Adipocyte (in vitro differentiated cells): ENCODE data around the gene XXYLT1.
A peak's percentile ranks its signal among the peaks of the same experiment; 100 is the strongest.
"Not testable (repeated sequence)": the region's sequence is repeated elsewhere in the genome, so short reads cannot be mapped to it uniquely, and the experiment has no call there.

Source experiments
- DNase-seq: peaks from one replicate; pipeline ENCODE4 v3.0.0-alpha.2; 2015; ENCODE audit warnings: low read depth
- H3K27me3 ChIP-seq: replicated peaks from 2 replicates; pipeline ENCODE4 v1.7.0; 2013; ENCODE audit warnings: mild to moderate bottlenecking, low read length, moderate library complexity; ENCODE audit not compliant: control insufficient read depth, insufficient read depth
- H3K36me3 ChIP-seq: 2 replicates; pipeline ENCODE4 v1.7.0; 2013; ENCODE audit warnings: low read length, mild to moderate bottlenecking, moderate library complexity; ENCODE audit not compliant: control insufficient read depth, insufficient read depth, severe bottlenecking
- H3K4me1 ChIP-seq: 2 replicates; pipeline ENCODE4 v1.7.0; 2013; ENCODE audit warnings: mild to moderate bottlenecking, low read length, moderate library complexity; ENCODE audit not compliant: control insufficient read depth, insufficient read depth
- H3K4me3 ChIP-seq: 2 replicates; pipeline ENCODE4 v1.7.0; 2013; ENCODE audit warnings: mild to moderate bottlenecking, low read length, moderate library complexity
- H3K9ac ChIP-seq: 2 replicates; pipeline ENCODE4 v1.7.0; 2013; ENCODE audit warnings: mild to moderate bottlenecking, low read length, moderate library complexity
- H3K9me3 ChIP-seq: 2 replicates; pipeline ENCODE4 v1.7.0; 2013; ENCODE audit warnings: mild to moderate bottlenecking, low read length, moderate library complexity; ENCODE audit not compliant: control insufficient read depth

The XXYLT1 gene

GRCh38 chr3:195097331-195098255 lies 173.4 kb downstream of the XXYLT1 start:
- H3K36me3 ChIP-seq: no peaks in the 10 kb centered on the region
- peaks cover 17% of the 10 kb centered on the region for H3K4me1 ChIP-seq
- H3K9ac ChIP-seq: no peak overlapping the region
- DNase-seq: no peak
- no peaks in the 10 kb centered on the region for H3K9me3 ChIP-seq
- H3K4me3 ChIP-seq: no peak overlapping the region
- H3K27me3 ChIP-seq: no peaks in the 10 kb centered on the region

- Histone ChIP-seq H3K9ac (no peak overlapping the region), H3K27me3 (no peaks in the 10 kb centered on the region), H3K9me3 (no peaks in the 10 kb centered on the region), H3K36me3 (no peaks in the 10 kb centered on the region), H3K4me3 (no peak overlapping the region), H3K4me1 (peaks cover 12% of the 10 kb centered on the region)
- DNase-seq: no peak
Measured at GRCh38 chr3:195096484-195097330, 174.3 kb downstream of the XXYLT1 start.

GRCh38 chr3:195096053-195096452 lies 174.9 kb downstream of the XXYLT1 start:
- Histone ChIP-seq H3K9ac (no peak overlapping the region), H3K4me3 (no peak overlapping the region), H3K4me1 (peaks cover 10% of the 10 kb centered on the region), H3K36me3 (no peaks in the 10 kb centered on the region), H3K9me3 (no peaks in the 10 kb centered on the region), H3K27me3 (no peaks in the 10 kb centered on the region)
- no peak for DNase-seq

- H3K36me3 ChIP-seq: no peaks in the 10 kb centered on the region
- H3K9ac ChIP-seq: no peak overlapping the region
- H3K4me3 ChIP-seq: no peak overlapping the region
- no peaks in the 10 kb centered on the region for H3K9me3 ChIP-seq
- no peak for DNase-seq
- H3K27me3 ChIP-seq: no peaks in the 10 kb centered on the region
- H3K4me1 ChIP-seq: peaks cover 6% of the 10 kb centered on the region
Measured at GRCh38 chr3:195095704-195096036, 175.3 kb downstream of the XXYLT1 start.

- H3K36me3 ChIP-seq: no peaks in the 10 kb centered on the region
- H3K9ac ChIP-seq: no peak overlapping the region
- H3K9me3 ChIP-seq: no peaks in the 10 kb centered on the region
- no peaks in the 10 kb centered on the region for H3K27me3 ChIP-seq
- no peak overlapping the region for H3K4me3 ChIP-seq
- DNase-seq: no peak
- peaks cover 5% of the 10 kb centered on the region for H3K4me1 ChIP-seq
Measured at GRCh38 chr3:195095035-195095703, 175.8 kb downstream of the XXYLT1 start.

- Histone ChIP-seq H3K36me3 (no peaks in the 10 kb centered on the region), H3K27me3 (no peaks in the 10 kb centered on the region), H3K4me3 (no peak overlapping the region), H3K4me1 (peaks cover 5% of the 10 kb centered on the region), H3K9me3 (no peaks in the 10 kb centered on the region), H3K9ac (no peak overlapping the region)
- peak; percentile 34 for DNase-seq
Measured at GRCh38 chr3:195094191-195094921, 176.6 kb downstream of the XXYLT1 start.

GRCh38 chr3:195093731-195094130 lies 177.2 kb downstream of the XXYLT1 start:
- Histone ChIP-seq H3K27me3 (no peaks in the 10 kb centered on the region), H3K9me3 (no peaks in the 10 kb centered on the region), H3K4me3 (no peak overlapping the region), H3K36me3 (no peaks in the 10 kb centered on the region), H3K4me1 (peaks cover 5% of the 10 kb centered on the region), H3K9ac (no peak overlapping the region)
- no peak for DNase-seq

GRCh38 chr3:195087840-195088601 lies 182.9 kb downstream of the XXYLT1 start:
- not testable (repeated sequence) for H3K9ac ChIP-seq, H3K27me3 ChIP-seq, H3K4me1 ChIP-seq, H3K4me3 ChIP-seq, H3K9me3 ChIP-seq, DNase-seq, H3K36me3 ChIP-seq

- DNase-seq: no peak
- Histone ChIP-seq H3K36me3 (no peaks in the 10 kb centered on the region), H3K9ac (no peak overlapping the region), H3K9me3 (no peaks in the 10 kb centered on the region), H3K4me1 (no peaks in the 10 kb centered on the region), H3K4me3 (no peak overlapping the region), H3K27me3 (no peaks in the 10 kb centered on the region)
Measured at GRCh38 chr3:195087328-195087727, 183.6 kb downstream of the XXYLT1 start.

- no peak for DNase-seq
- no peak overlapping the region for H3K9ac ChIP-seq
- H3K4me1 ChIP-seq: no peaks in the 10 kb centered on the region
- H3K27me3 ChIP-seq: no peaks in the 10 kb centered on the region
- H3K4me3 ChIP-seq: no peak overlapping the region
- H3K9me3 ChIP-seq: no peaks in the 10 kb centered on the region
- H3K36me3 ChIP-seq: no peaks in the 10 kb centered on the region
Measured at GRCh38 chr3:195086885-195087284, 184.1 kb downstream of the XXYLT1 start.
